Caco-2 (cell line): ENCODE results near the gene SLC23A3. TPM values are rescaled to one million over a fixed set of nuclear protein-coding genes. Genes with fewer than 3 reads are reported as not detected.

Experiments used
- BruUV-seq: library from RNA; stranded (reverse); fragments of 400-500 nt; replicated peaks from 2 replicates; lab custom pipeline; 2021; lab: Mats Ljungman, UMichigan
- CTCF ChIA-PET: fragments of 300-600 bp; sonication (Branson Sonifier 250); formaldehyde crosslinking; loops from one replicate; lab custom pipeline; 2022; ENCODE audit warnings: antibody characterized with exemption; lab: Charles Lee
- POLR2A ChIA-PET: fragments of 300-600 bp; sonication (Branson Sonifier 250); formaldehyde crosslinking; loops from one replicate; lab custom pipeline; 2022; ENCODE audit warnings: antibody characterized with exemption; lab: Charles Lee
- DNase-seq, 2 experiments: peaks; one replicate each; pipeline versions ENCODE4 v3.0.0 to v3.0.0-alpha.2; 2020 to 2022
- H3K27me3 ChIP-seq: replicated peaks from 2 replicates; pipeline ENCODE4 v1.6.0; 2011; ENCODE audit warnings: low read length; ENCODE audit not compliant: control insufficient read depth, insufficient read depth
- H3K36me3 ChIP-seq: 2 replicates; pipeline ENCODE4 v1.5.1; 2011; ENCODE audit warnings: low read length; ENCODE audit not compliant: control insufficient read depth, insufficient read depth
- H3K4me1 ChIP-seq: fragments of 250-450 bp; sonication (Bioruptor Pico); 2 replicates; pipeline ENCODE4 v1.5.1; 2020; ENCODE audit warnings: mild to moderate bottlenecking
- H3K4me3 ChIP-seq: 2 replicates; pipeline ENCODE4 v1.5.1; 2011; ENCODE audit warnings: low read depth, mild to moderate bottlenecking, control low read depth, low read length
- H3K9me3 ChIP-seq: fragments of 250-450 bp; sonication (Bioruptor Pico); 2 replicates; pipeline ENCODE4 v1.5.1; 2020; ENCODE audit warnings: mild to moderate bottlenecking, moderate library complexity
- H3K27ac Mint-ChIP-seq: one replicate; pipeline ENCODE4 v1.8.0; 2022; ENCODE audit warnings: mixed read lengths; ENCODE audit not compliant: unreplicated experiment
- H3K27me3 Mint-ChIP-seq: one replicate; pipeline ENCODE4 v1.8.0; 2022; ENCODE audit warnings: mixed read lengths; ENCODE audit not compliant: insufficient read depth, unreplicated experiment
- H3K36me3 Mint-ChIP-seq: one replicate; pipeline ENCODE4 v1.8.0; 2022; ENCODE audit warnings: mild to moderate bottlenecking, mixed read lengths; ENCODE audit not compliant: insufficient read depth, unreplicated experiment
- H3K4me1 Mint-ChIP-seq: one replicate; pipeline ENCODE4 v1.8.0; 2022; ENCODE audit warnings: low read depth, mixed read lengths; ENCODE audit not compliant: unreplicated experiment
- H3K4me3 Mint-ChIP-seq: one replicate; pipeline ENCODE4 v1.8.0; 2022; ENCODE audit warnings: mild to moderate bottlenecking, moderate library complexity, mixed read lengths; ENCODE audit not compliant: unreplicated experiment
- H3K9me3 Mint-ChIP-seq: one replicate; pipeline ENCODE4 v1.8.0; 2022; ENCODE audit warnings: mixed read lengths; ENCODE audit not compliant: unreplicated experiment
- CTCF ChIP-seq, 2 experiments: fragments of 200-600 bp in 1 of 2; IDR thresholded peaks; 1 replicate in 1 of 2; 2 replicates in 1 of 2; pipeline versions ENCODE4 v1.5.1 to v1.8.0; 2011 to 2022; ENCODE audit warnings: antibody characterized with exemption in 1 of 2, control low read depth in 1 of 2, inconsistent platforms in 1 of 2, low read depth in 1 of 2, low read length in 1 of 2, mild to moderate bottlenecking in 1 of 2, moderate library complexity in 1 of 2; ENCODE audit not compliant: insufficient read depth in 1 of 2, severe bottlenecking in 1 of 2, unreplicated experiment in 1 of 2
- intact Hi-C: fragments of 100-400 bp; cut with micrococcal nuclease; formaldehyde crosslinking; loops from one replicate; pipeline ENCODE4 v1.10.0; 2022; ENCODE audit not compliant: unreplicated experiment
- total RNA-seq: library from RNA; stranded (reverse); gene quantifications from 2 replicates; pipeline ENCODE4 v1.2.3, GENCODE V29; 2022

Gene SLC23A3
- total RNA-seq, 1 experiment from 2014 or later, result 7.1 TPM

GRCh38 chr2:219179601-219180465, 10.0 kb upstream of the SLC23A3 start:
- Histone ChIP-seq H3K9me3 (no peaks in the 10 kb centered on the region), H3K4me3 (no peak overlapping the region), H3K36me3 (peaks cover 7% of the 10 kb centered on the region), H3K4me1 (peaks cover 12% of the 10 kb centered on the region), H3K27me3 (no peaks in the 10 kb centered on the region; the same call in 1 of the 2 replicates)
- TF ChIP-seq CTCF (IDR thresholded peaks at IDR 0.05; ENCODE audit: insufficient read depth in 1 of 2, low read depth in 1 of 2, low read length in 1 of 2, severe bottlenecking in 1 of 2, unreplicated experiment in 1 of 2), result no peak
- Mint-ChIP-seq H3K27ac (no peak overlapping the region), H3K36me3 (peaks cover 39% of the 10 kb centered on the region), H3K4me3 (peak overlapping the region; percentile 90), H3K4me1 (peaks cover 8% of the 10 kb centered on the region), H3K9me3 (no peaks in the 10 kb centered on the region), H3K27me3 (no peaks in the 10 kb centered on the region)
- ChIA-PET CTCF (no interaction called here), POLR2A (no interaction called here)
- no TSS peak for BruUV-seq
- intact Hi-C loops, result loop anchor here (5.0 kb wide), 1 partner anchor 97 kb away; the partner anchor contains the start of gene DNAJB2
- no peak for DNase-seq

GRCh38 chr2:219178377-219179175, 8.7 kb upstream of the SLC23A3 start:
- peak overlapping the region; percentile 93 for H3K4me3 ChIP-seq
- H3K27me3 ChIP-seq, result no peaks in the 10 kb centered on the region; the same call in 1 of the 2 replicates
- intact Hi-C loops, result loop anchor here (1.0 to 5.0 kb wide), 2 partner anchors 28 to 99 kb away; partner anchors contain the start of genes DNAJB2 and ZFAND2B
- peaks cover 12% of the 10 kb centered on the region for H3K4me1 ChIP-seq
- Mint-ChIP-seq H3K9me3 (no peaks in the 10 kb centered on the region), H3K27me3 (no peaks in the 10 kb centered on the region), H3K36me3 (peaks cover 46% of the 10 kb centered on the region), H3K27ac (peak overlapping the region; percentile 85), H3K4me3 (peak overlapping the region; percentile 90), H3K4me1 (peaks cover 18% of the 10 kb centered on the region)
- BruUV-seq, result no TSS peak
- H3K36me3 ChIP-seq, result peaks cover 14% of the 10 kb centered on the region
- no peaks in the 10 kb centered on the region for H3K9me3 ChIP-seq
- peak in 1 of 2 experiments; percentile 5 for TF ChIP-seq CTCF (IDR thresholded peaks at IDR 0.05; ENCODE audit: insufficient read depth in 1 of 2, low read depth in 1 of 2, low read length in 1 of 2, severe bottlenecking in 1 of 2, unreplicated experiment in 1 of 2)
- POLR2A ChIA-PET, result no interaction called here
- CTCF ChIA-PET, result no interaction called here
- DNase-seq, result peak; percentile 56 to 63
